ENCODE measurements around the gene SLC11A1.

Gene SLC11A1

DNA sequence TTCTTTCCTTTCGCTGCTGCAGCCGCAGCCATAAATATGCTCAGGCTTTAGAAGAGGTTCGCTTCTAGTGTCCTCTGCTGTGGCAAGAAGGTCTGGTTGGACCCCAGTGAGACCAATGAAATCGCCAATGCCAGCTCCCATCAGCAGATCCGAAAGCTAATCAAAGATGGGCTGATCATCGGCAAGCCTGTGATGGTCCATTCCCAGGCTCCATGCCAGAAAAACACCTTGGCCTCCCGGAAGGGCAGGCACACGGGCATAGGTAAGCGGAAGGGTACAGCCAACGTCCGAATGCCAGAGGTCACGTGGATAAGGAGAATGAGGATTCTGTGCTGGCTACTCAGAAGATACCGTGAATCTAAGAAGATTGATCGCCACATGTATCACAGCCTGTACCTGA, 28.0 kb upstream of the SLC11A1 start:
- in situ Hi-C loops (cut with MboI; ENCODE audit: low pct_unique_long_range_greater_than_20kb, low sequenced_read_pairs, unreplicated experiment), result loop anchor here (10.0 kb wide), 1 partner anchor 49 kb away; no protein-coding TSS in a partner anchor
- TF ChIP-seq, protein P1, sequence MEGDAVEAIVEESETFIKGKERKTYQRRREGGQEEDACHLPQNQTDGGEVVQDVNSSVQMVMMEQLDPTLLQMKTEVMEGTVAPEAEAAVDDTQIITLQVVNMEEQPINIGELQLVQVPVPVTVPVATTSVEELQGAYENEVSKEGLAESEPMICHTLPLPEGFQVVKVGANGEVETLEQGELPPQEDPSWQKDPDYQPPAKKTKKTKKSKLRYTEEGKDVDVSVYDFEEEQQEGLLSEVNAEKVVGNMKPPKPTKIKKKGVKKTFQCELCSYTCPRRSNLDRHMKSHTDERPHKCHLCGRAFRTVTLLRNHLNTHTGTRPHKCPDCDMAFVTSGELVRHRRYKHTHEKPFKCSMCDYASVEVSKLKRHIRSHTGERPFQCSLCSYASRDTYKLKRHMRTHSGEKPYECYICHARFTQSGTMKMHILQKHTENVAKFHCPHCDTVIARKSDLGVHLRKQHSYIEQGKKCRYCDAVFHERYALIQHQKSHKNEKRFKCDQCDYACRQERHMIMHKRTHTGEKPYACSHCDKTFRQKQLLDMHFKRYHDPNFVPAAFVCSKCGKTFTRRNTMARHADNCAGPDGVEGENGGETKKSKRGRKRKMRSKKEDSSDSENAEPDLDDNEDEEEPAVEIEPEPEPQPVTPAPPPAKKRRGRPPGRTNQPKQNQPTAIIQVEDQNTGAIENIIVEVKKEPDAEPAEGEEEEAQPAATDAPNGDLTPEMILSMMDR (IDR thresholded peaks at IDR 0.05; ENCODE audit: extremely low read depth, insufficient read depth, missing control alignments), result no peak
- DNase-seq (ENCODE audit: low spot score), result no peak

GRCh38 chr2:218354850-218355443, 27.1 kb upstream of the SLC11A1 start:
- in situ Hi-C loops (cut with MboI; ENCODE audit: low pct_unique_long_range_greater_than_20kb, low sequenced_read_pairs, unreplicated experiment), result loop anchor here (10.0 kb wide), 1 partner anchor 50 kb away; no protein-coding TSS in a partner anchor
- no peak for DNase-seq (ENCODE audit: low spot score)
- TF ChIP-seq, protein P1 (IDR thresholded peaks at IDR 0.05; ENCODE audit: extremely low read depth, insufficient read depth, missing control alignments), result no peak

DNA sequence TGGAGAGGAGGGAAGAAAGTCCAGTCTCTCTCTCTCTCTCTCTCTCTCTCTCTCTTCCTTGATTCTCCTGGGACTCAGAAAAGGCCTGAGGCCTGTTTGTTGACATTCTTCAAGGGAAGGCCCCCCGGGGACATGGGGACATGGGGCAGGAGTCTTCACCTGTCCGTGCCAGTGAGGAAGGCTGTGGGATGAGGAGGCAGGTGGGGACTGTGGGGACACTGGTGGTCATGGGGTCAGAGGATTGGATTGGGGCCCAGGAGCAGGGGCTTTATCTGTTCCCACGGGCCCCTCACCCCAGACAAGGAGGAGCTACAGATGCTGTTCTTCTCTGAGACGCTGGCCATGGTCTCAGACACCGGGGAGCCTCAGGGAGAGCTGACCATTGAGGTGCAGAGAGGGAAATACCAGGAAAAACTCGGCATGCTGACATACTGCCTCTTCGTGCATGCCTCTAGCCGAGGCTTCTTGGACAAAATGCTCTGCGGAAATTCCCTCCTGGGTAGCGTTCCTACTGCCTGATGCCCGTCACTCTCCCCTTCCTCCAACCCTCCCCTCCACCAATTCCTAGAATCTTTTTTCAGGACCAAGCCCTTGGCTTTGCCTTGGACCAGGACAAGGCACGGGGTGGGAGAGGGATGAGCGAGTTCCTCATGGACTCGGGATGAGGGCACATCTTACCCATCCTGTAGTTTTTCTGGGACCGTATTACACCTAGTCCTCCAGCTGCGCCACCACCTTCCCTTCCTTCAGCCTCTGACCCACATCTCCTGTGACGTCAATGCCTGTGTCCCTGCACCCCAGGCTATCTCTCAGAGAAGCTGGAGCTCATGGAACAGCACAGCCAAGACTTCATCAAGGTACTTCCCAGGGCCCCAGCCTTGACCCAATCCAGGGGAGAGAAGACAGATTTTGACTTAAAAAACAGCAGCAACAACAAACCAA, 24.6 kb upstream of the SLC11A1 start:
- DNase-seq (ENCODE audit: low spot score), result no peak
- in situ Hi-C loops (cut with MboI; ENCODE audit: low pct_unique_long_range_greater_than_20kb, low sequenced_read_pairs, unreplicated experiment), result loop anchor here (10.0 kb wide), 1 partner anchor 53 kb away; no protein-coding TSS in a partner anchor
- TF ChIP-seq, protein P1 (IDR thresholded peaks at IDR 0.05; ENCODE audit: extremely low read depth, insufficient read depth, missing control alignments), result no peak

DNA sequence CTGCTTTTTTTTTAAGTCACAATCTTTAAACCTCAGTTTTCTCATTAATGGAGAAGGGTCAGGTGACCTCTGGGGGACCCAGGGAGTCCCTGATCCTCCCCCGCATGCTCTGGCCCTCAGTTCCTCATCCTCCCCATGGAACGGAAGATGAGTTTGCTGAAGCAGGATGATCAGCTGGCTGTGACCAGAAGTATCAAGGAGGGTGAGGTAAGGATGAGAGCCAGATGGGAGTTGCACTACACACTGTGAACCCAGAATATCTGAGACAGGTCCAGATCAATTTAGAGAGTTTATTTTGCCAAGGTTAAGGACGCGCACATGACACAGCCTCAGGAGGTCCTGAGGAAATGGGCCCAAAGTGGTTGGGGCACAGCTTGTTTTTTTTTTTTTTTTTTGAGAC, 21.6 kb upstream of the SLC11A1 start:
- DNase-seq (ENCODE audit: low spot score), result no peak
- in situ Hi-C loops (cut with MboI; ENCODE audit: low pct_unique_long_range_greater_than_20kb, low sequenced_read_pairs, unreplicated experiment), result no loop called here

GRCh38 chr2:218362606-218363005, 19.5 kb upstream of the SLC11A1 start:
- TF ChIP-seq, protein P1 (IDR thresholded peaks at IDR 0.05; ENCODE audit: extremely low read depth, insufficient read depth, missing control alignments), result no peak
- DNase-seq (ENCODE audit: low spot score), result no peak
- in situ Hi-C loops (cut with MboI; ENCODE audit: low pct_unique_long_range_greater_than_20kb, low sequenced_read_pairs, unreplicated experiment), result no loop called here

More for the DNA sequence above, 21.6 kb upstream of the SLC11A1 start:
- TF ChIP-seq, protein P1 (IDR thresholded peaks at IDR 0.05; ENCODE audit: extremely low read depth, insufficient read depth, missing control alignments), result no peak

DNA sequence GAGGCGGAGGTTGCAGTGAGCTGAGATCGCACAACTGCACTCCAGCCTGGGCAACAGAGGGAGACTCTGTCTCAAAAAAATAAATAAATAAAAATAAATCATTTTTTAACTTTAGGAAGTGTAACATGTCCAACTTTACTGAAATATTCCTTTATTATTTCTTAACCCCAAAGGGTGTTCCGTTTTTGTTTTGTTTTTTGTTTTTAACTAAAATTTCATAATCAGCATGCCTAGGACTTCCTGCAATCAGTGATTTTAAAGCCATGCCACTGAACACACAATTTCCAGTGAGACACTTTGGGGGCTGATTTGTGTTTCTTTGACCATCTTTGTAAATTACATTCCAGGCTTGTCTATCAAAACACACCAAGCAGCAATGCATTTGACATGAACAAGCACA, 18.3 kb upstream of the SLC11A1 start:
- no peak for DNase-seq (ENCODE audit: low spot score)
- in situ Hi-C loops (cut with MboI; ENCODE audit: low pct_unique_long_range_greater_than_20kb, low sequenced_read_pairs, unreplicated experiment), result no loop called here
- TF ChIP-seq, protein P1 (IDR thresholded peaks at IDR 0.05; ENCODE audit: extremely low read depth, insufficient read depth, missing control alignments), result no peak

Measured in GM13977 (cell line).